GM12891 (cell line): ENCODE measurements around the gene SSH3.
"Not testable (repeated sequence)": the region's sequence is repeated elsewhere in the genome, so short reads cannot be mapped to it uniquely, and the experiment has no call there.

Source experiments
- DNase-seq: peaks from one replicate; pipeline ENCODE4 v3.0.0; 2011; ENCODE audit warnings: low spot score; ENCODE audit not compliant: insufficient read length
- FAIRE-seq: peaks from 2 replicates; lab custom pipeline; 2011; peaks lifted over from hg19 to GRCh38; lab: Jason Lieb, UNC
- PAX5 ChIP-seq: IDR thresholded peaks from 2 replicates; pipeline ENCODE4 v1.6.1; 2011; ENCODE audit warnings: low read length, moderate library complexity, mild to moderate bottlenecking; ENCODE audit not compliant: insufficient read depth, severe bottlenecking
- POLR2A ChIP-seq: IDR thresholded peaks from 2 replicates; pipeline ENCODE4 v1.6.1; 2011; ENCODE audit warnings: low read depth, low read length, control low read depth
- POLR2AphosphoS5 ChIP-seq: IDR thresholded peaks from 2 replicates; pipeline ENCODE4 v1.6.1; 2011; ENCODE audit warnings: low read depth, low read length, control low read depth
- POU2F2 ChIP-seq: IDR thresholded peaks from 2 replicates; pipeline ENCODE4 v1.6.1; 2011; ENCODE audit warnings: low read depth, mild to moderate bottlenecking, control low read depth, low read length, moderate library complexity
- SPI1 ChIP-seq: IDR thresholded peaks from 2 replicates; pipeline ENCODE4 v1.6.1; 2011; ENCODE audit warnings: low read depth, low read length, control low read depth
- TAF1 ChIP-seq: IDR thresholded peaks from 2 replicates; pipeline ENCODE4 v1.6.1; 2011; ENCODE audit warnings: low read depth, low read length, control low read depth

SSH3 gene

DNA sequence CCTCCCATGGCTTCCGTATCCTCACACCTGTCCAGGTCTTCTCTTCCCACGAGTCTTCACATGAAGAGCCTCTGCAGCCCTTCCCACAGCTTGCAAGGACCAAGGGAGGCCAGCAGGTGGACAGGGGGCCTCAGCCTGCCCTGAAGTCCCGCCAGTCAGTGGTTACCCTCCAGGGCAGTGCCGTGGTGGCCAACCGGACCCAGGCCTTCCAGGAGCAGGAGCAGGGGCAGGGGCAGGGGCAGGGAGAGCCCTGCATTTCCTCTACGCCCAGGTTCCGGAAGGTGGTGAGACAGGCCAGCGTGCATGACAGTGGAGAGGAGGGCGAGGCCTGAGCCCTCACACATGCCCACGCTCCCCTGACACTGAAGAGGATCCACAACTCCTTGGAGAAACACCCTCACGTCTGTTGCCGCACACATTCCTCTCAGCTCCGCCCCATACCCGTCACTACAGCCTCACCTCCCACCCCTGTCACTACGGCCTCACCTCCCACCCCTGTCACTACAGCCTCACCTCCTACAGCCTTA is 8.3 kb downstream of the SSH3 start:
- FAIRE-seq (no peak), DNase-seq (no peak)
- TF ChIP-seq PAX5, result no peak
- TF ChIP-seq POLR2A, result no peak
- TF ChIP-seq TAF1, result no peak
- TF ChIP-seq SPI1, result no peak
- no peak for TF ChIP-seq POLR2AphosphoS5
- no peak for TF ChIP-seq POU2F2

DNA sequence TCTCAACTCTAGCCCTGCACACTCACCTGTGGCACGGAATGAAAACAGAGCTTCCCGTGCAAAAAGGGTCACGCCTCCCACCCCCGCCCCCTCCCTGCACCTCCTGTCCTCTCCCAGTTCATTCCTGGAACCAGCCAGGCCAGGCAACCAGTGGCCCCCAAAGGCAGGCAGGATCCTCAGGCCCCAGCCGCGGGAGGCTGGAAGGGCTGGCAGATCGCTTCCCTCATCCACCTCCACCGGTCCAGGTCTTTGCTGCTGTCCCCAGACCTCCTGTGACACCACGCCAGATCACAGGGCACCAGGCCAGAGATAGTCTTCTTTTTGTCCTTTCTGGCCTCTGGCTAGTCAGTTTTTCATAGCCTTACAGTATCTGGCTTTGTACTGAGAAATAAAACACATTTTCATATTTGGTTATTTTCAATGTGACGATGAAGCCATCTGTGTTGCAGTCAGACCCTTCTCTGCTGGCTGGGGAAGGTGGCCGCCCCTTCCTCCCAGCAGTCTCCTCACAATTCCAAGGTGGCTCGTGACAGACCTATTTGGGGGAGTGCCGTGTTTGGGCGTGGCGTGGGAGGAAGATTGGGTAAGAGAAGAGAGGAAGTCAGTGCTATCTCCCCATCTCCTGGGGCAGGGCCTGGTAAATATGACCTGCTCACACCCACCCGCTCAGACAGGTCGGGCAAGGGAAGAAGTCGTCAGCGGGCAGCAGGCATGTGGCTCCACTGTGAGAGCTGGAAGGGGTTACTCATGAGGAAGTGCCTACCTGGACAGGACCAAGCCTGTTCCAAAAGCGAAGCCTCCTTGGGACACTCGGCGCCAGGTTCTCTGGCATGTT is 9.1 kb downstream of the SSH3 start:
- DNase-seq, result no peak
- no peak for FAIRE-seq
- TF ChIP-seq SPI1 (0 out of 2 replicates have a peak, but pooled peaks have one; percentile 10), PAX5 (no peak)

DNA sequence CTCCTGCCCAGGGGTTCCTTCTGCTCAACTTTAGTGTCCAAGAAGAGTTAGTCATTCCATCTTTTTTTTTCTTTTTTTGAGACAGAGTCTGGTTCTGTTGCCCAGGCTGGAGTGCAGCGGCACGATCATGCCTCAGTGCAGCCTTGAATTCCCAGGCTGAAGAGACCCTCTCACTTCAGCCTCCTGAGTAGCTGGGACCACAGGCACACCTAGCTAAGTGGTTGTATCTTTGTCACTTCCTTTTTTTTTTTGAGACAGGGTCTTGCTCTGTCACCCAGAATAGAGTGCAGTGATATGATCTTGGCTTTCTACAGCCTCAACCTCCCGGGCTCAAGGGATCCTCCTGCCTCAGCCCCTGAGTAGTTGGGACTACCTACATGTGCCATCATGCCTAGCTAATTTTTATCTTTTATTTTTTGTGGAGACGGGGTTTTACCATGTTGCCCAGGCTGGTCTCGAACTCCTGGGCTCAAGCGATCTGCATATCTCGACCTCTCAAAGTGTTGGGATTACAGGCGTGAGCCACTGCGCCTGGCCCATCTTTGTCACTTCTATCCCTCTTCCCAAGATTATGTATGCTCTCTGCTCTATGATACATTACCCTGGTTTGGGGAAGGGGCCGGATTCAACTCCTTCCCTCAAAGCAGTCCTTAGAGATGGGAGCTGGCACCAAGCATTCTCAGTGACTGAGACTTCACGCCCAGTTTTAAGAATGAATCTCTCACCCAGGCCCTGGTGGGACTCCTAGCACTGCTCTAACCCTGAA is 10.0 kb downstream of the SSH3 start:
- FAIRE-seq (no peak), DNase-seq (no peak)
- TF ChIP-seq TAF1, result no peak
- TF ChIP-seq POU2F2, result no peak
- TF ChIP-seq SPI1, result peak; percentile 39

DNA sequence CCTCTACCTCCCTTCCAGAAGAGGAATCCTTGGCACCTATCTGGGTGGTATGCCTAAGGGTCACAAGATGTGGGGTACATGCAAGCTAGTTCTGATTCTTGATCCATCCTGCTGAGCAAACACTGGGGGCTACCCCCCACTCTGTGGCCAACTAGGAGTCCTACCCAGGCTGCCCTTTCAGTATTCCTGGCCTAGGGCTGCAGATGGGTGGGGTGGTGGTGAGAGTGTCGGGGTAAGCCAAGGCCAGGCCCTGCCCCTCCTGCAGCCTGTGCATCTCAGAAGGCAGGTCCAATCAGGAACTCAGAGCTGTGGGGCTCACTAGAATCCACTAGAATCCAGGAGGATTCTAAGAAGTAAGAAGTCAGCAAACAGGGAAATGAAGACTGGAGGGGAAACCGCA is 10.9 kb downstream of the SSH3 start:
- DNase-seq (no peak), FAIRE-seq (no peak)
- TF ChIP-seq POU2F2, result no peak
- no peak for TF ChIP-seq TAF1
- no peak for TF ChIP-seq SPI1
- no peak for TF ChIP-seq PAX5
- TF ChIP-seq POLR2AphosphoS5, result no peak
- TF ChIP-seq POLR2A, result no peak

DNA sequence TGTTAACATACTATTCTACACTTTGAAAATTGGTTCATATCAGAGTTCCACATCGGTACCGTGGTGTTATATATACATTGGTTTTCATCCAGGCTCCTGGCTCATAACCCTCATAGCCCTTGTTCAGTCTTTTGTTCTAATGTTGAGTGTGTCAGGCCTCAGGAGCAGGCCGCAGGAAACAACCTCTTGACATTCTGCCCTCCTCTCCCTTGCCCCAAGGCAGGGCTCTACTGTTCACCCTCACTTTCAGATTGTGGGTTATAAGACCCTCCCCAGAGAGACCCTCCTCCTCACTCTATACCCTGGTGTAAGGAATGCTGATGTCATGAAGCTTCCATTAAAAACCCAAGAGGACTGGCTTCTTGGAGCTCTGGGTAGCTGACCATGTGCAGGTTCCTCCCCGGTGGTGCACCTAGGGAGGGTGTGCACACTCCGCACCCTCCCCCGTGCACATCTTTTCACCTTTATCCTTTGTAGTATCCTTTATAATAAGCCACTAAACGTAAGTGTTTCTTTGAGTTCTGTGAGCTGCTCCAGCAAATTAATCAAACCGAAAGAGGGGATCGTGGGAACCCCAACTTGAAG is 12.1 kb downstream of the SSH3 start:
- DNase-seq (no peak), FAIRE-seq (no peak)
- TF ChIP-seq POLR2A (no peak), SPI1 (no peak), POLR2AphosphoS5 (no peak), TAF1 (no peak), POU2F2 (no peak), PAX5 (no peak)

DNA sequence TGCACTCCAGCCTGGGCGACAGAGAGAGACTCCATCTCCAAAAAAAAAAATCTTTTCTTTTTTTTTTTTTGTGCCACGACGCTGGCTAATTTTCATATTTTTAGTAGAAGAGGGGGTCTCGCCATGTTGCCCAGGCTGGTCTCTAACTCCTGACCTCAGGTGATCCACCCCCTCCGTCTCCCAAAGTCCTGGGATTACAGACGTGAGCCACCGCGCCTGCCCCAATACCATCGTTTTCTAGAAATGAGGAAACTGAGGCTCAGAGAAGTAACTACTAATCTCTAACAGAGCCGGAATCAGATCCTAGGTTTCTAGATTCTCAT is 13.5 kb downstream of the SSH3 start:
- TF ChIP-seq PAX5 (no peak), POLR2AphosphoS5 (no peak), POLR2A (no peak), TAF1 (no peak), SPI1 (no peak), POU2F2 (no peak)
- no peak for FAIRE-seq

DNA sequence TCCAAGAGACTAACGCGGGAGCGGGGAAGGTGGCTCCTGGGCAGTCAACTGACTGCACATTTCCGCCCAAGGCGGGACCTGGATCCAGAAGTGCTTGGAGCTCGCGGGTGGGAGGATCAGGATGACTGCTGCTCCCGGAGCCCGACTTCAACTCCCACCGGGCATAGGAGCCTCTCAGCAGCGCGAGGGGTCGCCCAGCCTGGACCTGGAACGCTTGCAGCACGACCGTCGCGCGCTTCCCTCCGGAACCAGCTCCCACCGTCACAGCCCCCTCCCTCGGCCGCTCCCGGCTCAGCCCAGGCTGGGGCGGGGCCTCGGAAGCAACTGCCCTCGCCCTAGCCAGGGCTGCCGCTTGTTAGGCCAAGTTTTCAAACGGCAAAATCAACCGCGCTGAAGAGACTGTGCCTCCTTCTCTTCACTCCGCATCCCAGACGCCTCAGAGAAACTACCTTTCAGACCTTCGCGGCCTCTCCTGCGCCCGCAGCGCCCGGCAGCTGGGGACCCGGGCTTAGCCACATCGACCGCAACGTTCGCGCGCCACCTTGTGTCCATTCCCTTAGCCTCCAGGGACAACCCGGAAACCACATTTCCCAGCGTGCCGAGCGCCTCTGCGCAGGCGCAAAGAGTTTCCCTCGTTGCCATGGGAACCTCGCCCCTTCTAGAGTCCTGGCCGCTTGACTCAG is 14.0 kb downstream of the SSH3 start:
- no peak for TF ChIP-seq SPI1
- peak; percentile 34; the same call in 1 of the 2 replicates for TF ChIP-seq POLR2AphosphoS5
- TF ChIP-seq POU2F2, result peak; percentile 68; the same call in 1 of the 2 replicates
- FAIRE-seq, result peak; percentile 95

More for the DNA sequence above, 13.5 kb downstream of the SSH3 start:
- DNase-seq, result no peak

DNA sequence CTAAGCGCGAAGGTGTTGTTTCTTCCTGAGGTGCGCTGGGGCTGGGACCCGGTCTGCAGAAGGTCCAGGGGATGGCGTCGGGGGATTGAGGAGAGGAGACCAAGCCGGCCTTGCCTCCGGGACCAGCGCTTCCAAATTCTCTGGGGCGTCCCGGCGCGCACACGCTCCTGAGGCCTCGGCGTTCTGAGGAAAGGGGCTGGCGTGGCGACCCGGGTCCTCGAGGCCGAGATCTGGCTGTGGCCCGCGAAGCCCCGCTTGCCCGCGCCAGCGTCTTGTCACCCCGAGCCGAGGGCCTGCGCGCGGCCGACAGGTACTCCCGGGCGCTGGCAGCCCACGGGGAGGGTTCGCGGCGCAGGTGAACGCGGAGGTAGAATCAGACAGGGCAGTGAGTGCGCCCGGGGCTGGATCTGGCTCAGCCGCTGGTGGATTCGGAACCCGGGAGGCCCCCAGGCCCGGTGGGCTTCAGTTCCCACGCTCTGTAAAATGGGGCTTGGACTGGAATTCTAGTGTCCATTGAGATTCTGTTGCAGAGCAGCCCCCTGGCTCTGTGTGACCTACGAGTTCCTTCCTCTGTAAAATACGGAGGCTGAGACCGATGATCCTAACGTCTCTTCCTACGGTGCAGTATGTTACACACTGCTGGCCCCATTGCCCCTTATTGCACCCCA is 14.7 kb downstream of the SSH3 start:
- no peak for TF ChIP-seq POU2F2
- TF ChIP-seq POLR2A, result no peak
- TF ChIP-seq TAF1, result no peak
- no peak for TF ChIP-seq PAX5
- TF ChIP-seq SPI1, result no peak
- no peak for TF ChIP-seq POLR2AphosphoS5
- no peak for DNase-seq
- FAIRE-seq, result no peak

More for the DNA sequence above, 14.0 kb downstream of the SSH3 start:
- DNase-seq, result peak; percentile 98

DNA sequence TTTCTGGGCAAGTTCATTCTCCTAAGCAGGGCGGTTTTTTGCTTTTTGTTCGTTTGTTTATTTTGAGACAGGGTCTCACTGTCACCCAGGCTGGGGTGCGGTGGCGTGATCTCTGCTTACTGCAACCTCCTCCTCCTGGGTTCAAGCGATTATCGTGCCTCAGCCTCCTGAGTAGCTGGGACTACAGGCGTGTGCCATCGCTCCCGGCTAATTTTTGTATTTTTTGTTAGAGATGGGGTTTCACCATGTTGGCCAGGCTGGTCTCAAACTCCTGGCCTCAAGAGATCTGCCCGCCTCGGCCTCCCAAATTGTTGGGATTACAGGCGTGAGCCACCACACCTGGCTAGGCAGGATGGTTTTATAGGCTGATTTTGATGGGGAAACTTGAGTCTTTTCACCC is 15.5 kb downstream of the SSH3 start:
- not testable (repeated sequence) for FAIRE-seq, DNase-seq
